Esophagus squamous epithelium (tissue), 4 donors: ENCODE results near the gene LTBP2.

Source experiments
- POLR2A ChIP-seq, 4 donors: fragments of 450-650 bp; IDR thresholded peaks; one replicate each; pipeline ENCODE4 v1.6.1; 2017; ENCODE audit warnings: antibody characterized with exemption in 4 of 4, mild to moderate bottlenecking in 4 of 4, moderate library complexity in 3 of 4
- TF ChIP-seq, protein P1 (sequence below), 6 experiments: fragments of 450-650 bp in 4 of 6; fragments of 200-600 bp in 2 of 6; sonication (generic) in 2 of 6; IDR thresholded peaks; one replicate each; pipeline ENCODE4 v1.5.1; 2016 to 2019; ENCODE audit warnings: antibody characterized with exemption in 6 of 6, mild to moderate bottlenecking in 4 of 6, moderate library complexity in 4 of 6

- TF ChIP-seq, protein P1, sequence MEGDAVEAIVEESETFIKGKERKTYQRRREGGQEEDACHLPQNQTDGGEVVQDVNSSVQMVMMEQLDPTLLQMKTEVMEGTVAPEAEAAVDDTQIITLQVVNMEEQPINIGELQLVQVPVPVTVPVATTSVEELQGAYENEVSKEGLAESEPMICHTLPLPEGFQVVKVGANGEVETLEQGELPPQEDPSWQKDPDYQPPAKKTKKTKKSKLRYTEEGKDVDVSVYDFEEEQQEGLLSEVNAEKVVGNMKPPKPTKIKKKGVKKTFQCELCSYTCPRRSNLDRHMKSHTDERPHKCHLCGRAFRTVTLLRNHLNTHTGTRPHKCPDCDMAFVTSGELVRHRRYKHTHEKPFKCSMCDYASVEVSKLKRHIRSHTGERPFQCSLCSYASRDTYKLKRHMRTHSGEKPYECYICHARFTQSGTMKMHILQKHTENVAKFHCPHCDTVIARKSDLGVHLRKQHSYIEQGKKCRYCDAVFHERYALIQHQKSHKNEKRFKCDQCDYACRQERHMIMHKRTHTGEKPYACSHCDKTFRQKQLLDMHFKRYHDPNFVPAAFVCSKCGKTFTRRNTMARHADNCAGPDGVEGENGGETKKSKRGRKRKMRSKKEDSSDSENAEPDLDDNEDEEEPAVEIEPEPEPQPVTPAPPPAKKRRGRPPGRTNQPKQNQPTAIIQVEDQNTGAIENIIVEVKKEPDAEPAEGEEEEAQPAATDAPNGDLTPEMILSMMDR (IDR thresholded peaks at IDR 0.05), result no peak
- TF ChIP-seq POLR2A (IDR thresholded peaks at IDR 0.05), result no peak
These were observed 39.1 kb upstream of the LTBP2 start for GRCh38 chr14:74650927-74651686.
